ENCODE measurements around the gene PRKCE. TPM values are rescaled to one million over a fixed set of nuclear protein-coding genes. Genes with fewer than 3 reads are reported as not detected.

The PRKCE gene
- total RNA-seq, 2 donors from 2014 or later, result 21.7 to 26.9 TPM

DNA sequence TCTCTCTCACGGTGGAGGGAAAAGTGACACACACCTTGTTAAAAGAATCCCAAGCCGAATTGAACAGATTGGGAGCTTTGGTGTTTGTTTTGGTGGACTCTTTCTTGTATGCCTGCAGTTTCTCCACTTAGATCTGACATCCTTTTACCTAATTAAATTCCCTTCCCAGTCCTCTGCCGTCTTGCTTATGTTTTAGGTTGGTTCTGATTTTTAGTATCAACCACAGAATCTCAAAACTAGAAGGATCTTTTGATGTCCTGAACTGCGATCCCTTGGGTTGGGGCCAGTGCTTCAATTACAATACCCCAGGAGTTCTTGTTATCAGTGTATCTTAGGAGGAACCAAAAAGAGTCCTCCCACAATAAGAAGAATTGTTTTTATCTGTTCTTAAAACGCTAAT, 112.3 kb downstream of the PRKCE start:
- DNase-seq (ENCODE audit: low spot score), result no peak
- intact Hi-C loops (cut with DNase I), result no loop called here

DNA sequence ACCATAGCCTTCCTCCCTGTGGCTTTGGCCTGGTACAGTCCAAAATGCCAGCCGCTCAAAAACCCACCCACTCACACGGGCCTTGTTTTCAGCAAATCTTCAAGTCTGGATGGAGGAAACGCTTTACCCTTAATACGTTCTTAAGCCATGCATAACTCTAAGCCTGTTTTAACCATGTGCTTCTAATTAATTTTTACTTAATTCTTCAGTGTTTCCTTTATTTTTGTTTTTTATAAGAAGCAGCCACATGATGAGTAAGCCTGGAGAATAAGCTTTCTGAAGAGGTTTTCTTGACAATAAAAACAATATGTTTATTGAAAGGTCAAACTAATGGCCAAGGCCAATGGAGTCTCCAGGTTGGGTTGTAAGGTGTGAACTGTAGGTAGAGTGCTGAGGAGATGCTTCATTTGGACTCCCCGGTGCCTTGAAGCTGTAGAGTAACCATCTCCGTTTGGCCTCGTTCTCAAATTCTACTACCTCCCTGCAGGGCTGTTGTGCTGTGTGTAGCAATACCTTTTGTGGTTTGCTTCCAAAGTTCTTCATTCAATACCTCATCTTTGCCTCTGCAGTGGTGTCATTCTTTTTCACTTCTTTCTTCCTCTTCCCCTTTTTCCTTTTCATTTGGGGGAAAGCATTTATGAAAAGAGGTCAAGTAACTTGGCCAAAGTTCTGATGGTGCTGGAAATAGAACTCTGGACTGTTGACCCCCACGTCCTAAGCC, 113.7 kb downstream of the PRKCE start:
- DNase-seq (ENCODE audit: low spot score), result no peak
- intact Hi-C loops (cut with DNase I), result no loop called here

DNA sequence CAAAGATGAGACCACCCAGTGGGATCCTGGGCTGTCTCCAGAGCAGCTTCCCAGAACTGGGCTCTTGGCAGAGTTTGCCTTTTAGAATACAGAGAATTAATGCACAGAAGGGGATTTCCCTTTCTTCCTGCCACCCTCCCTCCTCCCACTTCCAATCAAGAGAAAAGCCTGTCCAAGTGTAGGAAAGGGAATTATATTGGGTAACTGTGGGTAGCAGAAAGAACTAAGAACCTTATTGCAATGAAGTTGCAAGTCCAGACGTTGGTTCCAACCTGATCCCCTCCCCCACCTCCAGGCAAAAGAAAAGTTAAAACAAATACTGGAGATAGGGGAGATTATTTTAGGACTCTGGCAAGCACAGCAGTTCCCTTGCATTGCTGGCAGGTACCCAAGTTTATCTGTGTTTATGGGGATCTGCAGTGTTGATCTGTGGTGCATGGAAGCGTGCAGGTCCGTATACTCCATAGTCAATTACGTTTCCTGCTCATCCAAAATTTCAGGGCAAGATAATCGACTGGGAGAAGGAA, 114.3 kb downstream of the PRKCE start:
- no peak for DNase-seq (ENCODE audit: low spot score)
- intact Hi-C loops (cut with DNase I), result no loop called here

DNA sequence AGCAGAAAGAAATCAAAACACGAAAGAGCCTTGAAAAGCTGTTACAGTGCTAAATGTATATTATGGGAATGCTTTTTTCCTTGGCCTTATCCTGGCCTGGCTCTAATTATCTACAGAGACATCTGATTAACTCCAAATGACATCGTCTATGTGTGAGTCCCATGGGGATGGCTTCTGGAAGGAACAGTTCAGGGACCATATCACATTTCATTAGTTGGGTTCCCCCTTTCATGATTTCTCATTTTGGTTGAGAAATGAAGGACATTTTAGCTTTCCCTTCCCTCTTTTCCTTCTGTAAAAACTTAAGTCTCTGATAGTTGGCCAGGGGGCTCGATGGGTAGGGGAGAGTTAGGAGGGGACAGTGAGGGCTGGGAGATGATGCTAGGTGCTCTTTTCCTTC, 116.7 kb downstream of the PRKCE start:
- DNase-seq (ENCODE audit: low spot score), result no peak
- intact Hi-C loops (cut with DNase I), result no loop called here

DNA sequence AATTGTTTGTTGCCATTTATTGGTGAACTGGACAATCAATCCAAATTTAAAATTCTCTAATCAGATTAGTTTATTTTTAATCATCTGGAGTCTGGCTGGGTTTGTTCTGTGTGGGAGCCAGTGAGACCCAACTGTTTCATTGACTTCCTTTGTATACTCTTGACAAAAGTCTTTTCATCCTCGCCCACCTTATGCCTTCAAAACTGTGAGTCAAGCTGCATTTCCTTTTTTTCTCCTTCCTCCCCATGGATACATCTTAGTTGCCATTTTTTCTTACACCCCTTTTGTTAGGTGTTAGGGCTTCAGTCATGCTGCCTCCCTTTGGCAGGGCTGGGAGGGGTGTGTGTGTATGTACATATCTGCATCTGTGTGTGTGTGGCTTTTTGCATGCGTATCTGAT, 117.6 kb downstream of the PRKCE start:
- no peak for DNase-seq (ENCODE audit: low spot score)
- intact Hi-C loops (cut with DNase I), result no loop called here

DNA sequence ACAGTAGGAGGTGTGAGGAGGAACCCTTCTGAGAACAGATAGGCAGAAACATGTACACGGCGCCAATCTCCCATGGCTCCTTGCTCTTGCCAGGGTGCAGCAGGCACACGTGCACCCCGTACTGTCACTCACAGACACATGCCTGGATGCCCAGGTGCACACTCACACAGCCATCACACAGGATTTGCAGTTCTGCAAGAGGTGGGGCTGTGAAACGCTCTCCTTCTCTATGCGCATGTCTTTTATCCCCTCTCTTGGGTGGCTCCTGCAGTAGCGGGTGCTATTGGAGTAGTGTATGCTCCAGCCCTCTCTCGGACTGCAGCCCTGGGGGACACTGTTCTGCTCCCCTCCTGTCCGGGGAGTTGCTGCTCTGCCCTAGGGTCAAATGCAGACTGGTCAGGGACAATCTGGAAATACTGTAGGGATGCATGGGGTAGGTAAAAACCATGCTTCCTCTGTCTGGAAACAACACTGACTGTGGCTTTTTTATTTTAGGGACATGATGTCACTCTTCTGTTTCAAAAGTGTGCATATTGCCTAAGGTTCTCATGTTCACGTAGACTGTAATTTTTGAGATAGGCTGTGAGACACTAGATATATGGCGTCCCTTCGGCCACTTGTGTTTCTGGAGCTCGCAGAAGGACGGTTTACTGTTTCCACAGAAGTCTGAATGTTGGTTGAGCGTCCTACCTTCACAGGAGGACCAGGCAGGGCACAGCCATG, 118.5 kb downstream of the PRKCE start:
- DNase-seq (ENCODE audit: low spot score), result no peak
- intact Hi-C loops (cut with DNase I), result loop anchor here in 1 of 2 donors (5.0 to 10.0 kb wide), 2 partner anchors 118 to 165 kb away; partner anchors contain the start of gene PRKCE

DNA sequence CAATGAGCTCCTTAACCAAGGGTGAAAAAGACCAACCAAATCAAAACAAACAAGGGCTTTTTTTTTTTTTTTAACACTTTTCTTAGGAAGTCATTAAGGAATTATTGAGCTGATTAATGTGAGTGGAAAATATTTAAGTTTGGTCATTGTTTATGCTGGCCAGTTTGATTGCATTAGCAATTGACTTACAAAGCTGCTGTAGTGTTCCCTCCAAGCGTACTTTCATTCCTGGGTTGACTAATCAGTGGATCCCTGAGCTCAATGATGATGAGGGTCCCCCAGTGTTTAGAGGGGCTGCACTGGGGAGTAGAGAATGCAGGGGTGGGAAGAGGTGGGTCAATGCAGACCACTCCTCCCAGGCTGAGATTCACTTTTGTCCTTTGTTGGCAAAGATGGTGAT, 119.3 kb downstream of the PRKCE start:
- no peak for DNase-seq (ENCODE audit: low spot score)
- intact Hi-C loops (cut with DNase I), result loop anchor here in 1 of 2 donors (5.0 to 10.0 kb wide), 2 partner anchors 119 to 164 kb away; partner anchors contain the start of gene PRKCE

DNA sequence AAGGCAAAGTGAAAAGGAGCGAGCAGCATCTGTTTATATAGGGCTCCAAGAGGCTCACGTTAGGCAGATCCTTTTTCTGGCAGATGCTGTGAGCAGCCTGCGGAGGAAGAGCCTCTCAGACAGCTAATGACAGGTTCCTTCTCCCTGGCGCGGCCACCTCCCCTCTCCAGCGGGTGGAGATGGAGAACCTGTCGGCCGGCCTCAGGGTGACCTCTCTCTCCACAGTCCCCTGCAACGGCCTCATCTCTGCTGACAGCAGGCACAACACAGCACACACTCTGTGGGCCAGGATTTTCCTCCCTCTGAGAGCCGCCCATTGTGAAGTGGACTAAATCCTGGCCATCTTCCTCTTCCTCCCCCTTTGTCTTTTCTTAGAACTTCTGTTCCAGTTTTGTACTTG, 119.8 kb downstream of the PRKCE start:
- intact Hi-C loops (cut with DNase I), result loop anchor here in 1 of 2 donors (5.0 to 10.0 kb wide), 2 partner anchors 119 to 164 kb away; partner anchors contain the start of gene PRKCE
- peak; percentile 85 for DNase-seq (ENCODE audit: low spot score)

DNA sequence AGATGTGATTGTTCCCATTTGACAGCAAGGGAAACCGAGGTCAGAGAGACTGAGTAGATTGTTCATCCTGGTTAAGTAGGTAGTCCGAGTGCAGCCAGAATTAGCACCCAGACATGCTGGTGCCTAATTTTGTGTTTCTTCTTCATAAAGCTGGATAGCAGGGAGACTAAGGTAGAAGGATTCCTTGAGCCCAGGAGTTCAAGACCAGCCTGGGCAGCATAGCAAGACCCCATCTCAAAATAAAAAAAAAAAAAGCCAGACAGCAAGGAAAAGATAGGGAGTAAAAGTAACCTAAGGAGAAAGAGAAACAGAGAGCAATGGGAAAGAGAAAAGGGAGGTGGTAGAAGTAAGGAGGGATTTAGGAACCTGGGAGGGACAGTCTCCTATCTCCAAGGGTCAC, 120.6 kb downstream of the PRKCE start:
- intact Hi-C loops (cut with DNase I), result loop anchor here in 1 of 2 donors (5.0 to 10.0 kb wide), 2 partner anchors 120 to 163 kb away; partner anchors contain the start of gene PRKCE
- no peak for DNase-seq (ENCODE audit: low spot score)

DNA sequence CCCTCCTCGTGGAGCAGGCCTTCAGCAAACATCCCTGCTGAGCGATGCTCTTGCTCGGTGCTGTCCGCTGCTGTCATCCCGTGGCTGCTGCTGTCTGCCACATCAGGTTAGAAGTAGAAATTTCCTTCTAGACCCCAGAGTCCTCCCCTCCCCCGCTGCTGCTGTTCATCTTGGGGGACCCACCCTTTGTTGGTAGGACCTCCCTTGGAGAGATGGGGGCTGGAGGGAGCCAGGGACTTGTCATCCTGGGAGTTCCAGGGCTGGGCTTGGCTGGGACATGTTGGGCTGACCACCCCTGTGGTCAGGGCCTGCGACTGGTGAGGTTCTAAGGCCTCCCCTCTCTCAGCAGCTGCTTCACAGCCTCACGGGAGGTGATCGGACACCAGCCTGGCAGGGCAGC, 122.4 kb downstream of the PRKCE start:
- no peak for DNase-seq (ENCODE audit: low spot score)

DNA sequence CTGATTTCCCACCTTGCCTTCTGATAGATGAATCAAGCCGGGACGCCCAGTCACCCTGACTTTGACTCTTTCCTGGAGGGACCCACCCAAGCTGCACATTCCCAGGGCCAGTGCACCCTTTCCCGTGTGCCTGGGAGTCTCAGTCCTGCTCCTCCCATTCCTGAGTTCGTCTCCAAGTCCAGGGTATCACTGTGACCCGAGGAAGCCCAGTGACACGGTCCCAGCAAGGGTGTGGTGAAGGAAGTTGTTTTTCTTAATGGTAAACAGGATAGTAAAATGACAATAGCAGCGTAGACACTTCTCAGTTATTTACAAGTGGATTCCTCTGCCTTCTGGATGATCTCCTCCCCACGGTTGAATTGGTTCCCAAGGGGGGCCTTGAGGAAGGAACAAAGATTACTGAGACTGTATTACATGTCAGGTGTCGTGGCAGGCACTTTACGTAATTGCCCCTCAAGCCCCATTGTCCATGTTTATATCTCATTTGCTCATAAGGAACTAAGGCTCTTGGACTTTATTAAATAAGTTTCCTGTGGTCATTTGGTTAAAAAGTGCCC, 123.3 kb downstream of the PRKCE start:
- intact Hi-C loops (cut with DNase I), result loop anchor here in 1 of 2 donors (5.0 to 10.0 kb wide), 2 partner anchors 122 to 160 kb away; partner anchors contain the start of gene PRKCE
- no peak for DNase-seq (ENCODE audit: low spot score)

More for the DNA sequence above, 122.4 kb downstream of the PRKCE start:
- intact Hi-C loops (cut with DNase I), result loop anchor here in 1 of 2 donors (5.0 to 10.0 kb wide), 2 partner anchors 122 to 161 kb away; partner anchors contain the start of gene PRKCE

DNA sequence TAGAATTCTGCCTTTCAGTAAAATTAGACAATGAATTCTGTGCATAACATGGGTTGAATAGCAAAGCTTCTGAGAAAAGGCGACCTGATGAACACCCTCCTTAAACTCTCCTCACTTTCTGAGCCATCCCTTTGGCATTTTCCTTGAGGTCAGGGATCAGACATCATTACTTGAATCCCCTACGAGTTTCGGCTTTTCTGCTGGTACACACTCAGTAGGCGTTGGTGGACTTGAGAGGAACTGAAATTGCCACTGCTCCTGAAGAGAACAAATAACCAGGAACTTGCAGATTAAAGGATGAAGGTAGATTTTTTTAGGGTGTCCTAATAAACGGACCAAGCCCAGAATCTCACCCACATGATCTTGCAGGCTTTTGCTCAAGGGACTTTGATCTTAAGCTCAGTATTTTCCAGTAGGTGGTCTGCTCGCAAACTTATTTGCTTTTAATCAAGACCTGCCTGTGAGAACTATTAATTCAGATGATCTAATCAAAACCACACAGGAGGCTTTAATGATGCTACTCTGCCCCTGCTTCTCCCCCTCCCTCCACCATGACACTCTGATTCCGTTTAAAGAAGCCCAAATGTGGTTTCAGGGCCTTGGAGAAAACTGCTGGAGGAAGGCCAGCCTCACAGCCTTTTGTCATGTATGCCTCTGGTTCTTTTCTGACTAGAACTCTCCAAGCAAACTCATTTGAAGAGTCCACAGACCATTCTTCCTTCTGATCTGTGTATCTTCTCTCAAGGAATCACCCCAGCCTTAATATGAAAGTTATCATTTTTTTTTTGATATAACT, 124.9 kb downstream of the PRKCE start:
- intact Hi-C loops (cut with DNase I), result loop anchor here (1.0 to 10.0 kb wide), 2 partner anchors 47 to 158 kb away; no protein-coding TSS in a partner anchor

DNA sequence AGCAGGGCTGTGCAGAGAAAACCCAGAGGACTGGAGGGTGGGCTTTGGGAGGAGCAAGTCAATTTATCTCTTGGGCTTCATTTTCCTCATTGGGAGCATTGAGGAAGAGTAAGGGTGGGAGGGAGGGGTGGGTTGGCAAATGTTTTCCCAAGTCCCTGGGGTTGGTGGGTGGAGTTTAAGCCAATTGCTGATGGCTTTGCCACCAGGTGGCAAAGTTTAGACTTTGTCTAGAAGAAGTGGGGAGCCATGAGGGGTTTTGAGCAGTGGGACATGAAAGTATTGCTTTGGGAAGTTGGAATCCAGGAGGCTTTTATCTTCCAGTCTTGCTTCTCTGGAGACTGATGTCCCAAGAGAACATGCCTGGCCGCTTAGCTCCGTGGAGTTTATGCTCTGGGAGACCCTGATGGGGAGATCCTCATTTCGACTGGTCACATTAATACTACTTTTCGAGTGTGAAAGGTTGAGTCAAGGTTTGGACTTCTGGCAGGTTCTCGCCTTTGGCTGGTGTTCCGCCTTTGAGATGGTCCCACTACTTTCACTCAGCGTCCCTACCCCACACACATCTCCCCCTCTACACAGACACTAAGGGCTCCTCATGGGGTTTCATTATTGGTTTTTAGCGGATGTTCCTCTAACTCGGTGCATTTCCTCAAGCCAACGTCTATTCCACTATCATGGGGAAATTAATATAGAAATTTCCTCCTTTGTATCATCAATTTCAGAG, 126.7 kb downstream of the PRKCE start:
- no peak for DNase-seq (ENCODE audit: low spot score)
- intact Hi-C loops (cut with DNase I), result loop anchor here in 1 of 2 donors (10.0 kb wide), 1 partner anchor 157 kb away; no protein-coding TSS in a partner anchor

More for the DNA sequence above, 124.9 kb downstream of the PRKCE start:
- no peak for DNase-seq (ENCODE audit: low spot score)

DNA sequence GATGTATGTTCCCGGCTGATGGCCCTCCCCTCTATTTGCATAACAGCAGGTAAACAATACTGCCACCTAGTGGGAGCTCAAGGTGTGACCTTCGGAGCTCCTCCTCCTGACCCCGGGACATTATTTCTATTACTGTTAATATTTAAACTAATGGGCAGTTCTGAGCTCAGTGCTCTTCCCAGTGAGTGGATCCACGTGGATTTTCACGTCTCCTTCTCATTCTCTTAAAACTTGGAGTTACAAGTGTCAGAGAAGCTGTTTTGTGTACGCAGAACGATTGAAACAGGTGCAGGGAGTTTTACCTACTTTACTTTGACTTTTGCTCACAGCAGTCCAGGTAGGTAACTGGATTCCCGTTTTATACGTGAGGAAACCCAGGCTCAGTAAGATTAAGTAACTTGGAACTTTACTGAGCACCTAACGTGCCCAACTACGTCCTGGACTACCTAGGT, 127.3 kb downstream of the PRKCE start:
- intact Hi-C loops (cut with DNase I), result loop anchor here in 1 of 2 donors (10.0 kb wide), 1 partner anchor 156 kb away; no protein-coding TSS in a partner anchor
- DNase-seq (ENCODE audit: low spot score), result no peak

DNA sequence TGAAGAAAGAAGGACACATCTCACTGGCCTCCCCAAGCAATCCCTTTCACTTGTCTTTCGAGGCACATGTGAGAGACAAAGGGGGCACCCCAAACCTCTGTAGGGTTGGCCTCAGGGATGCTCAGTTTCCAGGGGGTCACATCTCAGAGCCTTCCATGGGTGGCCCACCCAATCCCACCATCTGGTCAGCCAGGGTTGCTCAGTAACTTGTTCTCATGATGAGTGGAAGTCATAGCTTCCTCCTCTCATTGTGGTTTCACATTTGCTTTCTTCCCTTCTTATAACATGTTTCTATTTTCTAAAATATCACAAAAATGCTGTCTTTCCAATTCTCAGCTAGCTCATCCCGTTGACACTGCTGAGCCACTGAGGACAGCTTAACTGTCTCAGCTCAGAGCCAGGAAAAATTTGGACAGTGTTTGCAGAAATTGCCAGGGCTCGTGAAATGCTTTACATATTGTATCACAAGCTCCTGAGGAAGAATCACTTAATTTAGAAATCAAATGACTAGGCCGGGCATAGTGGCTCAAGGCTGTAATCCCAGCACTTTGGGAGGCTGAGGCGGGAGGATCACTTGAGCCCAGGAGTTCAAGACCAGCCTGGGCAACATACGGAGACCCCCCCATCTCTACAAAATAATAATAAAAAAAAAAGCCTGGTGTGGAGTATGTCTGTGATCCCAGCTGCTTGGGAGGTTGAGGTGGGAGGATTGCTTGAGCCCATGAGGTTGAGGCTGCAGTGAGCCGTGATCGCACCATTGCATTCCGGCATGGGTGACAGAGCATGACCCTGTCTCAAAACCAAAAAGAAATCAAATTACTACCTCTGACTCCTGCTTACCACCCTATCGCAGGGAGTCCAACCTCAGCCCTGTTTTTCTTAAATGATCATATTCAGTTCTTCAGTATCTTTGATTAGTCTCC, 129.3 kb downstream of the PRKCE start:
- intact Hi-C loops (cut with DNase I), result no loop called here
- DNase-seq (ENCODE audit: low spot score), result no peak

DNA sequence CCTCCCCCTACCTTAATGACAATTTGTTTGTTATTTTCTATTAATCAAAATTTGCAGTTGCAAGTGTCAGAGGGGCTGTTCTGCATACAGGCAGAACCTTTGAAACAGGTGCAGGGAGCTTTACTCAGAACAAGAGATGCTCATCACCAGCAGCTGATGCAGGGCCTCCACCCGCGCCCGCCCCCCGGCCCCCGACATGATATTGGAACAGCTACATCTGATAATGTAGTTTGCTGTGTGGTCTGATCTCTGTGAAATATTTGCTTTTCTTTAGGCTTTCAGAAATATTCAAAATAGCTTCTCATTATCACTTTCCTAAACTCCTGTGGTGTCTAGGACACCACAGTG, 130.0 kb downstream of the PRKCE start:
- intact Hi-C loops (cut with DNase I), result no loop called here
- DNase-seq (ENCODE audit: low spot score), result no peak

DNA sequence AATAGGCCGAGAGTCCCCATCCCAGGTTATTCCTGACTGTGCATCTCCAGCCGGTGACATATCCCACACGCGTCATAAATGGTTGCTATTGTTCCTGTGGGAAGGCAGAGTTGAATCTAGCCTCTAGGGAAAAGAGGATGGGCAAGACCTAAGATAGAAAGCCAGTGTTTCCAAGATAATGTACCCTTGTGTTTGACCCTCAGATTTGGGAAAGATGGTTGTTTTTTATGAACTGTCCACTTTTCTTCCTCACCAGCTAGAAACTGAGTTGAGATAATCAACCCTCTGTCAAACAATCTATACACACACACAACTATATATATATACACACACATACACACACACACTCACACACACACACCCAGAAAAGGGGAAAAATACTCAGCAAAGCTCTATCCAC, 131.0 kb downstream of the PRKCE start:
- intact Hi-C loops (cut with DNase I), result loop anchor here in 1 of 2 donors (1.0 kb wide), 1 partner anchor 40 kb away; no protein-coding TSS in a partner anchor
- no peak for DNase-seq (ENCODE audit: low spot score)

All from posterior vena cava (tissue), 2 donors.